Bronchial epithelial cell (primary cell): Measurements from ENCODE around the gene YAF2. TPM values are rescaled to one million over a fixed set of nuclear protein-coding genes. Genes with fewer than 3 reads are reported as not detected.
A peak's percentile ranks its signal among the peaks of the same experiment; 100 is the strongest.

Experiments
- DNase-seq: peaks from one replicate; pipeline ENCODE4 v3.0.0-alpha.2; 2010; ENCODE audit warnings: low read depth
- FAIRE-seq: peaks from 2 replicates; lab custom pipeline; 2011; peaks lifted over from hg19 to GRCh38; lab: Jason Lieb, UNC
- H3K27me3 ChIP-seq: 2 replicates; pipeline ENCODE4 v1.5.1; 2011; ENCODE audit warnings: low read length; ENCODE audit not compliant: control insufficient read depth, insufficient read depth
- H3K36me3 ChIP-seq: 2 replicates; pipeline ENCODE4 v1.5.1; 2011; ENCODE audit warnings: low read length; ENCODE audit not compliant: control insufficient read depth, insufficient read depth
- H3K4me3 ChIP-seq: 2 replicates; pipeline ENCODE4 v1.5.1; 2011; ENCODE audit warnings: mild to moderate bottlenecking, low read depth, low read length, control low read depth
- total RNA-seq: library from RNA; depleted of rRNA; stranded (reverse); fragments of >200 nt; gene quantifications from 2 replicates; pipeline ENCODE4 v1.2.1, GENCODE V29; 2014
- TF ChIP-seq, protein P1 (sequence below): IDR thresholded peaks from 2 replicates; pipeline ENCODE4 v1.5.1; 2011; ENCODE audit warnings: mild to moderate bottlenecking, moderate library complexity, low read length, control low read depth, inconsistent platforms; ENCODE audit not compliant: insufficient read depth, severe bottlenecking

The YAF2 gene
- total RNA-seq, 1 donor from 2014 or later, result 14.2 TPM

- Histone ChIP-seq H3K27me3 (no peaks in the 10 kb centered on the region), H3K36me3 (no peaks in the 10 kb centered on the region), H3K4me3 (peak within 1 kb of the TSS; percentile 63)
- FAIRE-seq, result no peak
- DNase-seq, result peak; percentile 83
- TF ChIP-seq, protein P1, sequence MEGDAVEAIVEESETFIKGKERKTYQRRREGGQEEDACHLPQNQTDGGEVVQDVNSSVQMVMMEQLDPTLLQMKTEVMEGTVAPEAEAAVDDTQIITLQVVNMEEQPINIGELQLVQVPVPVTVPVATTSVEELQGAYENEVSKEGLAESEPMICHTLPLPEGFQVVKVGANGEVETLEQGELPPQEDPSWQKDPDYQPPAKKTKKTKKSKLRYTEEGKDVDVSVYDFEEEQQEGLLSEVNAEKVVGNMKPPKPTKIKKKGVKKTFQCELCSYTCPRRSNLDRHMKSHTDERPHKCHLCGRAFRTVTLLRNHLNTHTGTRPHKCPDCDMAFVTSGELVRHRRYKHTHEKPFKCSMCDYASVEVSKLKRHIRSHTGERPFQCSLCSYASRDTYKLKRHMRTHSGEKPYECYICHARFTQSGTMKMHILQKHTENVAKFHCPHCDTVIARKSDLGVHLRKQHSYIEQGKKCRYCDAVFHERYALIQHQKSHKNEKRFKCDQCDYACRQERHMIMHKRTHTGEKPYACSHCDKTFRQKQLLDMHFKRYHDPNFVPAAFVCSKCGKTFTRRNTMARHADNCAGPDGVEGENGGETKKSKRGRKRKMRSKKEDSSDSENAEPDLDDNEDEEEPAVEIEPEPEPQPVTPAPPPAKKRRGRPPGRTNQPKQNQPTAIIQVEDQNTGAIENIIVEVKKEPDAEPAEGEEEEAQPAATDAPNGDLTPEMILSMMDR, result no peak
Observed at GRCh38 chr12:42144408-42145196, 93.4 kb downstream of the YAF2 start, which contains the start of gene GXYLT1. GXYLT1 (minus strand) TSS chr12:42144874; CDS start chr12:42144646, 228 bp downstream.

DNA sequence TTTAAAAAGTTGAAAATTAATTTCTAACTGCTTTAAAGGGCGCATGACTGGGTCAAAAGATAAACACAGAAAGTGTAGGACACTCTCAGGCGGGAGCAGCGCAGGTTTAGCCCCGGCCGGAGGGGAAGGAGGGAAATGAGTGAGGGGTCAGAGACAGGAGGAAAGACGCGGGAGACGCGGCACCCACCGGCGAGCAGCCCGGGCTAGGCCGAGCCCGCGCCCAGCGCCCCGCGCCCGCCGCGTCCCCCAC lies 94.0 kb downstream of the YAF2 start:
- Histone ChIP-seq H3K27me3 (no peaks in the 10 kb centered on the region), H3K36me3 (no peaks in the 10 kb centered on the region), H3K4me3 (peak overlapping the region; percentile 63)
- FAIRE-seq (no peak), DNase-seq (no peak)
- TF ChIP-seq, protein P1, result no peak

DNA sequence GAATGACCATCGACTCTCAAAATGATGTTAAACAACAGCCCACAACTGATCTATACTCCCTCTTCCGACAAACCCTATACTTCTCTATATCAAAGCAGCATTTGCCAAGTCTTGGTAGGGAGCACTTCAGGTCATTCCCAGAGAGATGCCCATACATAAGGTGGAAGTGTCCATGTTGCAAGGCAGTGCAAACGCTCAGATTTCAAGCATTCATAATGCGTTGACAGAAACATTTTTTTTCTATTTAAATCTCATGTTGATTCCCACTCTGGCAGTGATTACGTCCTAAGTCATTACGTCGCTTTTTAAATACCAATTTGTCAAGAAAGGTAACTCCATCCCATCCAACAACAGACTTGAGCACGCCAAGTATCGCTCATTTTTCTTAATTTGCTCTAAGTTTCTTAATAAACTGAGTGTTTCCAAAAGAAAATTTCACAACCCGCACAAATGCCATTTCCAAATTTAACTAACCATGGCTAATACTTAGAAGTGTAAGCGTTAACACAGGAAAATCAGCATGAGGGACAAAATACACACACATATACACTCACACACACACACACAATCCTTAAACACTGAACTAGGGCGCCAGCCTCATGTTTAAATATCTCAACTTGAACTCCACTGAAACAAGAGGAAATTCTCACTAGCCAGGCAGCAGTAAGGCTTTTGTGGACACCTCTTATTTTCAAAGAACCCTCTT lies 94.4 kb downstream of the YAF2 start:
- TF ChIP-seq, protein P1, result no peak
- Histone ChIP-seq H3K4me3 (peak overlapping the region; percentile 63), H3K27me3 (no peaks in the 10 kb centered on the region), H3K36me3 (no peaks in the 10 kb centered on the region)
- peak; percentile 33 for DNase-seq
- no peak for FAIRE-seq

DNA sequence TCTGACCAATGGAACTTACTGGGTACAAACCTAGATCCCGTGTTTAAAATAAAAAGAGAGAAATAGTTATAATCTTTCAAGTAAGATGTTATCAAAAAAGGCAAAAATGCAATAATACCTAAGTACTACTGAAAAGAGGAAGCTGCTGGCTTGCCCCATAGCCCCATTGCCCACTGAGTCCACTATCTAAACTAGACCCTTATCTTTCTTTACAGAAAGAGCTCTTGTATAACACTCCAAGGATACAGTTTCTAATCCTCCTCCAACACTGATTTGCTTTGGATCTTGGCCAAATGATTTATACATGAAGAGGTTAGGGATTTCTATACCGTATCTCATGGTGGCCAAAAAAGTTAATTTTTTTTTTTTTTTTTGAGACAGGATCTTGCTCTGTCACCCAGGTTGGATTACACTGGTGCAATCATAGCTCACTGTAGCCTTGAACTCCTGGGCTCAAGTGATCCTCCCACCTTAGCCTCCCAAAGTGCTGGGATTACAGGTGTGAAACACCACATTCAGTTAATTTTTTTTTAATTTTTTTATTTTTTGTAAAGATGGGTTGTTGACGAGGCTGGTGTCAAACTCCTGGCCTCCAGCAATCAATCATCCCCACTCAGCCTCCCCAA lies 96.0 kb downstream of the YAF2 start:
- Histone ChIP-seq H3K27me3 (no peaks in the 10 kb centered on the region), H3K36me3 (no peaks in the 10 kb centered on the region), H3K4me3 (no peak overlapping the region)
- TF ChIP-seq, protein P1, result no peak
- no peak for FAIRE-seq
- no peak for DNase-seq

- no peaks in the 10 kb centered on the region for H3K36me3 ChIP-seq
- H3K4me3 ChIP-seq, result no peak overlapping the region
- peak; percentile 65 for DNase-seq
- no peak for FAIRE-seq
- TF ChIP-seq, protein P1, result no peak
- H3K27me3 ChIP-seq, result no peaks in the 10 kb centered on the region
Observed at GRCh38 chr12:42140901-42141300, 97.1 kb downstream of the YAF2 start.
